HG03520 (cell line): Measurements from ENCODE around the gene IP6K3.

ENCODE experiments used
- ATAC-seq: cut with Tn5 transposase; IDR thresholded peaks from one replicate; pipeline ENCODE4 v1.9.1; 2021; ENCODE audit warnings: mild to moderate bottlenecking, moderate library complexity; ENCODE audit not compliant: unreplicated experiment

The IP6K3 gene

DNA sequence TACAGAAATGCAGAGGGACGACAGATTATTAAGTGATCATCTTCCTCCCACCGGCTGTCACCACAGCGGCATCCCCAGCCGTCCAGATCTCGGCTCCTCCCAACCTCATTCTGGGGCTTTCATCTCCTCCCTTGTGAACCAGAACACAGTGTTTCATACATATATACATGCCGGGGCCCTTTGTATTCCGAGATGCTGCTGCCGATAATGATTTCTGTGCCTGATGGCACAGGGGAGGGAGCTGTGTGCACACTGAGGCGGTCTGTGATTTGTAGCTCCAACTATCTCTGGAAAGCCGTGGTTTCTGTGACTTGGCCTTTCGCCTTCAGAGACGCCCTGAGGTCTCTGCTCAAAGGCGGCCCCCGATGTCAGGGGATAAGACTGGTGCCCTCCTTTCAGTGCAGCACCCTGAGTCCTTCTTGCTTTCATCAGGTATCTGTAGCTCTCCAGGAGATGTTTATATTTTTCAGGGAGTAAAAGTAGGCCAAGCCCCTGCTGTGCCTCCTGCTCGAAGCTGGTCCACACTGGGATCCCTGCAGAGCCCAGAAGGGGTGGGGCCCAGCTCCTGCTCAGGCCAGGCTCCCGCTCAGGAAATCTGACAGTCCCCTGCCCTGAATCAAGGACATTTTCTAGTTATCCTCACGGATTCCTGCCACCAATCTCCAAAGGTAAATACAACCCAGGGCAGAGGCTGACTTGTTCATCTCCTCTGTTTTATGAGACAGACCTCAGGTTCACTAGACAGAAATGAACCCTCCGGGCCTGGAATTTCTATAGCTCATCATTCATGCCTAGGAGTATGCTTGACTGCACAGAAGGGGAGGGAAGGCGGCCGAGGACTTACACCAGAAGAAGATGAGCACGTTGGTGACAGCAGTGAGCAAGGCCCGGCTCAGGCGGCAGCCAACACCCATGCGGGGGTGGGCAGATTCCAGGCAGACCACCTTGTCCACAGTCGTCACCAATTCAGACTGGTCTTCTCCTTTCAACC lies 31.0 kb upstream of the IP6K3 start:
- ATAC-seq: no peak

DNA sequence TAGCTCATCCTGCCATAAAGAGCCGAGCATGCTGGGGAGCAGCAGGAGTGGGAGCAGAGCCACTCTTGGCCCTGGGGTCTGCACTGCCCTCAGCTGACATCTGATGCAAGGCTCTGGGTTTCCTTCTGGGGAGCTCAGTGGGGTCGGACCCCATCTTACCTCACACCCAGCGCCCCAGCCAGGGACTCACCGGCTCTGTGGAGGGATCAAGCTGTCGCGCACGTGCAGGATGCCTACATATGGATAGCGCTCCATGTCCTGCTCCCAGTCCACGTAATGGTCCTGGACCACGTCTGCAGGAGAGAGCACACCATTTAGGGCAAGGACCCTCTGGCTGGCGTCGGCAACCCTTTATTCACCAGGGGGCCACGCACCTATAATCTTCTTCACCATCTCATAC lies 30.1 kb upstream of the IP6K3 start:
- ATAC-seq: no peak

DNA sequence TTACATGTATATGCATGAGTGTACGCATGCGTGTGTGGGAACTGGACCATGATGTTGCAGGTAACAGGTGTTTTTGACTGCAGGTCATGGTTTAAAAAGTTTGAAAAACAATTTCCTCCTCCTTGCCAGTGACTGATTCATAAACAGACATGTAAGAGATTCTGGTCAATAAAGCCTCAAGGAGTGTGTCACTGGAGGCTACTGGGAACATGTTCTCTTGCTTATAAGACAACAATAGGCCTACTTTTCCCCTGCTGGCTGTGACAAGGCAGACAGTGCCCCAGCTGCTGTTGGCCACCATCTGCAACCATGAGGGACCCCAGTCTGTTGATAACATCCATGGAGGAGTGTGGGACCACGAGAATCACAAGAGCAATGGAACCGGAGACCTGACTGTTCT lies 29.5 kb upstream of the IP6K3 start:
- no peak for ATAC-seq

DNA sequence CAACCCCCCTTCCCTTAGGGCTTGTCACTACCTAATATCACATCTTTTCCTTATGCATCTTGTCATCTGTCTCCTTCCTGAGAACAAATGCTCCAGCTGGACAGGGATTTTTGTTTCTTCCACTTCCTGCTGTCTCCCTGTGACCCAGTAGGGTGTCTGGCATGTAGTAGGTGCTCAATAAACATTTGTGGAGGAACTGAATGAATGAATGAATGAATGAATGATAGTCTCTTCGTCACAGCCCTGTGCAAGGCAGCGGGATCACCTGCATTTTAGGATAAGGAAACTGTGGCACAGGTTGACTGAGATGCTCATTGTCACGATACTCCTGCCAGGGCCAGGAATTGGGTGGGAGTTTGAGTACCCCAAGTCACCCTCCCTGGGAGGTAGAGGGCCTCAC lies 28.1 kb upstream of the IP6K3 start:
- no peak for ATAC-seq

DNA sequence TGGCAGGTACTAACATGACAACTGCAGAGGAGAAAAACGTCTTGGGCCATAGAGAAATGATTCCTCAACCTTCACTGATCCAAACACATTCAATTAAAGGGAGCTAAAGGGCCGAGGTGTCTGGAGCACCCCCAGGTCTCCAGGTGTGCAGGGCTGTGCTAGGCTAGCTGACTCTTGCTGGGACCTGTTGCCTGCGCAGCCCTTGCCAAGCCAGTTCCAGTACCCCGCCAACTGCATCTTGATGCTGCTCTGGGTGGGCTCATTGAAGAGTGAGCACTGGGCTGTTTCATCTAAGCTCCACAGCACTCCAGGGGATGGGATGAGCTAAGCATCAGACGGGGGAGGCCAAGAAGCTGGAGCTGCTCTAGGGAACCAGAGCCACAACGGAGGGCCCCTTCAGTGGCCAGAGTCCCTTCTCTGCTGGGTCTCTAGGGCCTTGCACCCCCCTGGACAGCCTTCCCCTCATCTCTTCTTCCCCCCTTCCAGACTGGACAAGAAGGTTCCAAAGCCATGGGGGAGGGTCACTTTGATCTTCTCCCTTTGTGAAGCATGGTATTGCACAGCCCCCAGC lies 26.3 kb upstream of the IP6K3 start:
- ATAC-seq: no peak

DNA sequence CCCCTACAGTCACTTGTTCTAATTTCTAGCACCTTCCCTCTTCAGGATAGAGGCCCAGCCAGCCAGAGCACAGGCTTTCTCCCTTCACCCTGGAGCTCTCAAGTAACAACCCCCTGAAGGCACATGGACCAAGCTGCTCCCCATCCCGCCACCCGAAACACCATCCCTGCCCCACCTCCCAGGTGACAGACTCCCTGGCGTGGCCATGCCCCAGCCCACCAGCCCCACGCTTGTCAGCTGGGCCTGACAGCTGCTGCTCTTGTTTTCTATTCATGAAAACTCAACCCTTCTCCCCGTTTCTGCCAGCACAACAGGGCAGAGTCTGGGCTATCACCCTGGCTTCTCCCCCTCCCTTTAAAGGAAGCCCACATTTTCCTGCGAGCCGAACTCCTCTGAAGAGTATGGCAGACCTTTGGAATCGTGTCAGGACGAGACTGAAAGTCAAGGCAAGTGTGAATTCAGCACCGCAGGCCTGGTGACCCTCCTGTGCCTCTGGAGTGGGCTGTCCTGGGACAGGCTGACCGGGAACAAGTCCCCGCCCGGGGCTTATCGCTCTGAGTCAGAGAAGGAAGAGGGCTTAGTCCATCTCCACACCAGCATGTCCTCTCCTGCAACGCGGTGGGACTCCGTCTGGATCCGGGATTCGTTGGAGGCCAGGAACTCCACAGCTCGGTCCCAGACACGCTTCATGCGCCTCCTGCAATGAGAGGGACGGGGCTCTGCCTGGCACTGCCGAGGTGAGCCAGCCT lies 25.6 kb upstream of the IP6K3 start:
- ATAC-seq: no peak

DNA sequence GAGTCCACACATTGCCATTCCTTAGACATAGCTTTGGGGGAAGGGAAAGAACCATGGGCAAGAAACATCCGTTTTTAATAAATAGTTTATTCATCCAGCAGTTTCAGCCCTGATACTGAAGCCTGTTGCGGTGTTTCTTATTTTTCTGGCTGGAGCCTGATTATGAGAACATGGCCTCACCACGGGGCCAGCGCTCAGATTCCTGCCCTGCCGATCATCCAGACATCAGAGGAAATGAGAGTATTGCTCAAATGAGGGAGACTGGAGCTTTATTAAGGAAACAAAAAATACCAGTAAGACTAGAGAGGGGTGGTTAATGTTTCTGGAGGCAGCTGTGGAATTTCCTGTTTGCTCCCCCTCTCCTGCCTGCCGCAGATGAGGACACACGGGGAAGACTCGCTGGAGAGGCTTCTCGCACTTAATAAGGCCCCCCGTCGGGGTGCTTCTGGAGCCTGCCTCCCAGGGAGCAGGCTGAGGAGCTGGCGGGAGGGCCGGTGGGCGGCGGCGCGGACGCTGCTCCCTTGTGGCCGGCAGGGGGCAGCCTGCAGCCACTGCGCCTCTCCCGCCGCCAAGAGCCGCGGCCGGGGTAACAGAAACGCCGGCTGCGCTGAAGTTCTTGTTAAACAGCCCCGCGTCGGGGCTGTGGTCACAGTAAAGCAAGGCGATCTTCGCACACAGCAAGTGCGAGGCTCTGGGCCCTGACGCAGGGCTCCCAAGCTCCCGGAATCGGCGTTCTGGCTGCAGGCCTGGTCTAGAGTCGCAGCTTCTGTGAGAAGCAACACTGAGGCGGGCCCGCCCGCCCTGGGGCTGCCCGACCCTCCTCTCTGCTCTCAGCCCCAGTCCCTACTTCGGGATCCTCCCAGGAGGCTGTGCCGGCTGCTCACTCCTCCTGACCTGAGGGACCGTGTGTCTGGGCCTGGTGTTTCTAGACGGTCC lies 24.7 kb upstream of the IP6K3 start:
- ATAC-seq: no peak

DNA sequence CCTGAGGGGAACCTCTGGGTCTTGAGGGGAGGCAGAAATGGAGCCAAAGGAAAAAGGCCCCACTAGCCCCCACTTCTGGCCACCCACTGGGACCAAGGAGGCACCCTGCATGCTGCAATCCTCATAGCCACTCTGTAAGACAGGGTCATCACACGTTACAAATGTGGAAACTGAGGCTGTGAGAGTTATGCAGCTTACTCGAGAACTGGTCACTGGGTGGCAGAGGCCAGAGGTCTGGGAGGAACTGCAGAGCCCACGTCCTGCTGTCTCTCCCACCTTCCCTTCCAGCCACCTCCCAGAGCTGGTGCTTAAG lies 24.1 kb upstream of the IP6K3 start:
- no peak for ATAC-seq

DNA sequence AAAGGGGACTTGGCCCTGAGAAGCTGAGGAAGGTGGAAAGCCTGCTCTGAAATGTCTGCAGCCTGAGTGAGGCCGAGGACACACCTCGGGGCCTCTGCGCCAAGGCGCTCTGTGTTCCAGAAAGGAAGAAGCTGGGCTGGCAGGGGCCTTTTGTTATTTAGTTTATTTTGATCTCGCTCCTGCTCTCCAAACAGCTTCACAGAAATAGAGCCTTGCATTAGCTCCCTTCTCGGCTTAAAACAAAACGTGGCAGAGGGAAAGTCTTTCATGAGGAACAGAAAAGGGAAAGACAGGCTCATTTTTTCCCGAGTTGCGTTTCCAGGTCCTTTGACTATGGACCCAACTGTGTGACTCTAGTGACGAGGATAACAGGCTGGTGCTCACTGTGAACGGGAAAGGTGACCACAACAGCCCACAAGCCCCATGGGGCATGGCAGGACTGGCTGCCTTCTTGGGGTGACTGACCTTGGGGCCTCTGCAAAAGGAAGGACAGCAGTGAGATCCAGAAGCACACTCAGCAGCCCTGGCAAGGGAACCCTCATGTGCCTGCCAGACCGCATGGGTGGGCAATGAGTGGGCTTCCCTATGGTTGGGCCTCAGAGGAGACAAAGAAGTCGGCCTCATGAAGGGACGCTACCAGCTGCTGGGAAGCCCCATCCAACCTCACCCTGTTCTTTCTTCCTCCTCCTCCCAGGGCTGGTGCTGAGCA lies 23.6 kb upstream of the IP6K3 start:
- ATAC-seq: no peak

DNA sequence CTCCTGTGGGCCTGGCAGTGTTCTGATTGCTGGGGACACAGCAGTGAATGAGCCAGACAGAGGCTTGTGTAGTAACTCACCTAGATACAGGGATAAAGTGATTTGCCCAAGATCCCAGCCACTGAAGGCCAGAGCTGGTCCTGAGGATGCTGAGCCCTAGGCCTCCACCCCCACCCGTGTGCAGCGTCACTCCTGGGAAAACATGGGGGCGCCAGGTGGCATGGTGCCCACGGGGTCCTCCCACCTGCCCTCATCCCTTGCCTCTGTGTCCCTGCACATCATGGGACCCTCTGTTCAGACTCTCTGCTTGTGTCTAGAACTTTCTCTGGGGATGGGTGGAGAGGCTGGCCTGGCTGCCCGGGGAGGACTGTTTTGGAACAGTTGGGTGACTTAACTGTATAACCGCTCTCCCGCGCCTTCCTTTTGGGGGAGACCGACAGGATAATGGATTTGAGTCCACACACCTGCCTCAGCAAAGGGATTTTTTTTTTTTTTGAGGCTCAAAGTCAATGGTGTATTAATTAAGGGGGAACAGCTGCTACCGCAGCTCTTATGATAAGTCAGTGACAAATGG lies 22.6 kb upstream of the IP6K3 start:
- no peak for ATAC-seq

DNA sequence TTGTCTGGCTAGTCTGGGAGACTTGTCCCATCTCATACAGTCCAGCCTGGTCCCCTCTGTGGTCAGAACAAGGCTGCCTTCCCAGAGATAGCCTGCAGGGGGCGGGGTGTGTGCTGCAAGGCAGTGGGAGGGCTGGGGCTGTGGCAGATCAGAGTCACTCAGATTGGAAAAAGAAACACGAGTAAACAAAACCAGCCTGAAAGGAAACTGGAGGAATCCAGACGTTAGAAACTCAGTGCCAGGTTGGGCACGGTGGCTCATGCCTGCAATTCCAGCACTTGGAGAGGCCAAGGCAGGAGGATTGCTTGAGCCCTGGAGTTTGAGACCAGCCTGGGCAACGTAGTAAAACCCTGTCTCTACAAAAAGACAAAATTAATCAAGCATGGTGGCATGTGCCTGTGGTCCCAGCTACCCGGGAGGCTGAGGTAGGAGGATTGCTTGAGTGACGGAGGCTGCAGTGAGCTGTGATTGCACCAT lies 22.0 kb upstream of the IP6K3 start:
- ATAC-seq: no peak

DNA sequence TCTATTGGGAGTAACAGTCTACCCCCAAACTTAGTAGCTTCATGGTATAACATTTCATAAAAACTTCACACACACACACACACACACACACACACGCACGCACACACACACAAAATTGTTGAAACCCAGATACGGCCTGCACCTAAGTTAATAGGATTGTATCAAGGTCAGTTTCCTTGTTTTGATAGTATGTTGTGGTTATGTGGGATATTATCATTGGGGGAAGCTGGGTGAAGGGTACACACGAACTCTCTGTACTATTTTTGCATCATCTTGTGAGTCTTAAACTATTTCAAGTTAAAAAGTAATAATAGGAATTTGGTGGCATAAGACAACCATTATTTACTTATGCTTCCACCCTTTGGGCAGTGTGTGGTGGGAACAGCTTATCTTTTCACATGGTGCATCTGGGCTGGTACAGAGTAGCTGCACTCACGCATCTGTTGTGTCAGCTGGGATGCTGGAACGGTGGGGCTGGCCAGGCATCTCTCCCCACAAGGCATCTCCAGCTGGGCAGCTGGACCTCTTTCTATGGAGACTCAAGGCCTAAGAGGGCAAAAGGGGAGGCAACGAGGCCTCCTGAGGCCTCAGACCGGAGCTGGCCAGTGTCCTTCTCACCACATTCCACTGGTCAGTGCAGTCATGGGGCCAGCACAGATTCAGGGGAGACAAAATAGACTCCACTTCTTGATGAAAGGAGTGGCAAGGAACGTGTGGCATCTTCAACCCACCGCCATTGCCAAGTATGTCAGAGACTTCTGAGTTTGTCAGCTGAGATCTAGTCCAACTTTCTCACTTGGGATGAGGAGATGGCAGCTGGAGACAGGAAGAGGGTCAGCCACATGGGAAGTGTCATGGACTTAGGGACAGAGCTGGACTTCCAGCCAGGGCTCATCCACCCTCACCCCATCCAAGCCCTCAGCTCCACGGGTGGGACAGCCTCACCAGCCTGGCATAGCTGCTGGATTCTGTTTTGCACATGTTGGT lies 20.5 kb upstream of the IP6K3 start:
- ATAC-seq: no peak

DNA sequence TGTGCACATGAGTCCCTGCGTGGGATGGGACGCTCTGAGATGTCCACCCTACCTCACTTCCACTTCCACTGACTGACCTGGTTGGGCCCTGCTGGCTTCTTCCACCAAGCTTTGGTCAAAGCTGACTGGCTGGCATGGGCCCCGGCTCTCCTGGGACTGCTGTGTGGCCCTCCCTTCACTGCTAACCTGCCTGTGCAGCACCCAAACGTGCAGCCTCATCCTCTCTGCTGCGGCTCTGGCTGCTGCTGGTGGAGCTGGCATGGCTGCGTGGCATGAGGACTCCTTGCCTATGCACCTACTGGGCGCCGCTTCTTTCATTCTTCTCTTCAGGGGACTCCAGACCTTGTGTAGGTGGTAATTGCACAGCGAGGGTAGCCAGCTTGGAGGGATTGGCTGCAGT lies 18.7 kb upstream of the IP6K3 start:
- ATAC-seq: no peak

DNA sequence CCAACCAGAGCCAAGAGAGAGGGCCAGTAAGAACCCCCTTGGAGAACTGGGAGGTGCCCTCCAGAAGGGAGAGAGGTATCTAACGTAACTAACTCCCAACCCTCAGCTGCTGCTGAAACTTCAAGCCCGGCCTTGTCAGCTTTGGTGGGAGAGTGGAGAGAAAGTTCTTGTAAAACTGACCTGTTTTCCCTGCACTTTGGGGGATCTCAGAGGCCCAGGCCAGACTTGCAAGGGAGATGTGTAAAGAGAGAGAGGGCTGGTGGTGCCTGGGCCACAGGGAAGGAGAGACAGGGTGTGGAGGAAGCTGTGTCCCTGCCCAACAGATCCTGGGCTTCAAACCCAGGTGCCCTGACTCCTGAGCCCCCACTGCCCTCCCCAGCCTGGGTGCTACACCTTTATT lies 17.3 kb upstream of the IP6K3 start:
- no peak for ATAC-seq

DNA sequence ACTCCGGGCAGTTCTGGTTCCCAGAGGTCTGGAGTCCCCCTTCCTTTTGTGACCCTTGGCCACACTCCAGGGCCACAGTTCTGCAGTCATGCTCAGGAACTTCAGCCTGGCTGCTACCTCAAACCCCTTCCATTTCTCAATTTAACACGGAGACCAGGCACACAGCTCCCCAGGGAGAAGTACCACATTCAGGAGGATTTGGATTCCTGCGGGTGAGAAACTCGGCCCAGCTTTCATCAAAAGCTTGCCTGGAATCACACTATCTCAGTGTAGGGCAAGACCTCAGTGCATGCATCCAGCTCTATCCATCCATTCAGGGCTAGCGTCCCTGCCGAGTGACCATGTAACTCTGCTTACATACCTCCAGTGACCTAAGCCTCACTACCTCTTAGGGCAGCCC lies 16.8 kb upstream of the IP6K3 start:
- ATAC-seq: no peak

DNA sequence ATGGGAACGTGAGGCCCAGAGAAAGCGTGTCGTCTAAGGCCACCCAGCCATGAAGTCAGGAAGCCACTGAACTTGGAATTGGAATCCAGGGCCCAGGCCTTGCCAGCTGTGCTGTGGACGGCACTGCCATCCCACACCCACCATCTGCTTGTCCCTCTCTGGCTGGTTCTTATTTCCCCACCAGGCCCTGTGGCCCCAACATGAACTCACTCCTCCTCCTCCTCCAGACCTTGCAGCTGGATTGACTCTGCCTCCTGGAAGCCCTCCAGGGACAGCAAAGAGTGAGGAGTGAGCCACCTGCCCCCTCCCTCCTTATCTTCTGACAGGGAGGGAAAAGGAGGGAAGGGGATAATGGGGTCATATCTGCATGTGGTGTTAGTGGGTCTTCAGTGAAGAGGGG lies 16.0 kb upstream of the IP6K3 start:
- no peak for ATAC-seq

DNA sequence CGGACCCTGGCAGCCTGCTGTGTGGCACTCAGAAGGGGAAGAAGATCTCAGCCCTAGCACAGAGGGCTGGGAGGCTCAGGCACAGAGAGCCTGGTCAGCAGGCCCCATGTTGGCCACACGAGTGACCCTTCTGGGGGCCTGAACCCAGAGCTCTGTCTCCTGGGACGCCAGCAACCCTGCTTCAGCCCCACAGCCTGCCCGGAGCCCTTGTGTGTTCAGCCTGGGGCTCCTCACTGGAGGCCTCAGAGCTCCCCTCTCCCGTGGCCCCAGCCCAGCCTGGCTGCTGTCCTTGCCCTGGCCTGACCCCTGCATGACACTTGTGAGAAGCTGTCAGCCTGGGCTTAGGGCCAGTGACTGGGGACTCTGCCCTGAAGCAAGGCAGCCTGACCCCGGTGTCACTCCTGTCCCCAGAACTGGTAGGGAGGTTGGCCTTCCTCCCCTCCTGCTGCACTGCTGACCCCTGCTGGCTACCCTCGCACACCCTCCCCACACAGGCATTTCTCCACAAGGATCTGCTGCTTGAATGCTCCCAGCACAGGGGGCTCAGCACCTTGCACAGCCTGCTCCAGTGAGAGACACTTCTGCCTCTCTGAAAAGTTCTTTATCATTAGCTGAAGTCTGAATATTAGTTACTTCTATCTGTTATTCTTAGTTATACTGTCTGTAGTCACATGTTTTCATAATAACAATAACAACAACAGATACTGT lies 15.4 kb upstream of the IP6K3 start:
- no peak for ATAC-seq

DNA sequence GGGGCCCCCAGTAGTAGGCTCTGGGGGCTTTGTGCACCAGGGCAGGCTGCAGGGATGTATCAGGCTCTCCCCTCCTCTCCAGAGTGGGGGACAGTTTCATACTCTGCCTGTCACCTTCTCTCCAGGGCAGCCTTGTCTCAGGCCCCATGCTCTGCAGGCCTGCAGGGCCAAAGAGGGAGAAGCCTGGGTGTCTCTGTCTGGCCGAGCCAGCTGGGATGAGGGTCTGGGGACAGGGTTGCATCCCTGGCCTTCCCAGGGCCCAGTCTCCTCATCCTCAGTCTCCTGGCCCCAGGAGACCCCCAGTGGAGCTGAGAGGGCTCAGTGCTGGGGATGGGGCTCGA lies 14.8 kb upstream of the IP6K3 start:
- ATAC-seq: no peak
